SK-MEL-5 (cell line): Measurements from ENCODE around the gene VGLL4. TPM values are rescaled to one million over a fixed set of nuclear protein-coding genes. Genes with fewer than 3 reads are reported as not detected.
"Not testable (repeated sequence)": the region's sequence is repeated elsewhere in the genome, so short reads cannot be mapped to it uniquely, and the experiment has no call there.

Experiments used
- DNase-seq: peaks from one replicate; pipeline ENCODE4 v3.0.0-alpha.2; 2016; ENCODE audit warnings: low read depth, low spot score
- in situ Hi-C: cut with HindIII; loops from 2 replicates; pipeline ENCODE4 v1.10.0; 2016; ENCODE audit warnings: low sequenced_read_pairs, high pct_unique_total_duplicates, low pct_unique_long_range_greater_than_20kb
- total RNA-seq: library from RNA; depleted of rRNA; stranded (reverse); fragments of >200 nt; shearing (Covaris generic); gene quantifications from 2 replicates; pipeline ENCODE4 v1.2.3, GENCODE V29; 2014

The VGLL4 gene
- total RNA-seq, 1 experiment from 2014 or later = 104 TPM

- no peak for DNase-seq
- in situ Hi-C loops = no loop called here
Observed at GRCh38 chr3:11538581-11538980, 105.1 kb downstream of the VGLL4 start.

GRCh38 chr3:11536936-11537612 lies 106.6 kb downstream of the VGLL4 start:
- no peak for DNase-seq
- in situ Hi-C loops = no loop called here

- no peak for DNase-seq
- in situ Hi-C loops = no loop called here
Observed at GRCh38 chr3:11536132-11536935, 107.4 kb downstream of the VGLL4 start.

- in situ Hi-C loops = no loop called here
- DNase-seq = no peak
Observed at GRCh38 chr3:11535243-11535960, 108.3 kb downstream of the VGLL4 start.

GRCh38 chr3:11534793-11535101 lies 109.0 kb downstream of the VGLL4 start:
- in situ Hi-C loops = no loop called here
- DNase-seq = no peak

- in situ Hi-C loops = no loop called here
- DNase-seq = no peak
Observed at GRCh38 chr3:11534011-11534792, 109.5 kb downstream of the VGLL4 start.

- no peak for DNase-seq
- in situ Hi-C loops = no loop called here
Observed at GRCh38 chr3:11532931-11533391, 110.8 kb downstream of the VGLL4 start.

GRCh38 chr3:11530153-11530721 lies 113.5 kb downstream of the VGLL4 start:
- no peak for DNase-seq
- in situ Hi-C loops = no loop called here

GRCh38 chr3:11529281-11529680 lies 114.4 kb downstream of the VGLL4 start:
- DNase-seq = no peak
- in situ Hi-C loops = no loop called here

GRCh38 chr3:11526121-11526520 lies 117.6 kb downstream of the VGLL4 start:
- in situ Hi-C loops, DNase-seq: not testable (repeated sequence)

- in situ Hi-C loops = no loop called here
- peak; percentile 16 for DNase-seq
Observed at GRCh38 chr3:11523572-11524101, 120.1 kb downstream of the VGLL4 start.

GRCh38 chr3:11522953-11523571 lies 120.7 kb downstream of the VGLL4 start:
- DNase-seq = no peak
- in situ Hi-C loops = no loop called here

GRCh38 chr3:11522398-11522715 lies 121.4 kb downstream of the VGLL4 start:
- DNase-seq = no peak
- in situ Hi-C loops = no loop called here

GRCh38 chr3:11521167-11521566 lies 122.5 kb downstream of the VGLL4 start:
- no peak for DNase-seq
- in situ Hi-C loops = no loop called here

- no peak for DNase-seq
- in situ Hi-C loops = no loop called here
Observed at GRCh38 chr3:11517601-11518000, 126.1 kb downstream of the VGLL4 start.

GRCh38 chr3:11514191-11514821 lies 129.4 kb downstream of the VGLL4 start:
- DNase-seq = peak; percentile 84
- in situ Hi-C loops = no loop called here

GRCh38 chr3:11513817-11514135 lies 129.9 kb downstream of the VGLL4 start:
- DNase-seq = no peak
- in situ Hi-C loops = no loop called here
